Skeletal muscle satellite cell (primary cell): Measurements from ENCODE around the gene EPAS1.
"Not testable (repeated sequence)": the region's sequence is repeated elsewhere in the genome, so short reads cannot be mapped to it uniquely, and the experiment has no call there.

ENCODE experiments used
- H3K27me3 ChIP-seq: 2 replicates; pipeline ENCODE4 v1.7.0; 2013; ENCODE audit warnings: low read length; ENCODE audit not compliant: control insufficient read depth, insufficient read depth
- H3K36me3 ChIP-seq: 2 replicates; pipeline ENCODE4 v1.7.0; 2013; ENCODE audit warnings: mild to moderate bottlenecking, control low read depth, low read length; ENCODE audit not compliant: insufficient read depth
- H3K4me1 ChIP-seq: 2 replicates; pipeline ENCODE4 v1.7.0; 2013; ENCODE audit warnings: low read length; ENCODE audit not compliant: control insufficient read depth, insufficient read depth
- H3K4me2 ChIP-seq: 2 replicates; pipeline ENCODE4 v1.7.0; 2013; ENCODE audit warnings: mild to moderate bottlenecking, low read length
- H3K4me3 ChIP-seq: 2 replicates; pipeline ENCODE4 v1.7.0; 2013; ENCODE audit warnings: low read length
- H3K9ac ChIP-seq: 2 replicates; pipeline ENCODE4 v1.7.0; 2013; ENCODE audit warnings: mild to moderate bottlenecking, low read depth, low read length, moderate library complexity
- H3K9me3 ChIP-seq: replicated peaks from 2 replicates; pipeline ENCODE4 v1.7.0; 2013; ENCODE audit warnings: mild to moderate bottlenecking, control low read depth, low read length

The EPAS1 gene

DNA sequence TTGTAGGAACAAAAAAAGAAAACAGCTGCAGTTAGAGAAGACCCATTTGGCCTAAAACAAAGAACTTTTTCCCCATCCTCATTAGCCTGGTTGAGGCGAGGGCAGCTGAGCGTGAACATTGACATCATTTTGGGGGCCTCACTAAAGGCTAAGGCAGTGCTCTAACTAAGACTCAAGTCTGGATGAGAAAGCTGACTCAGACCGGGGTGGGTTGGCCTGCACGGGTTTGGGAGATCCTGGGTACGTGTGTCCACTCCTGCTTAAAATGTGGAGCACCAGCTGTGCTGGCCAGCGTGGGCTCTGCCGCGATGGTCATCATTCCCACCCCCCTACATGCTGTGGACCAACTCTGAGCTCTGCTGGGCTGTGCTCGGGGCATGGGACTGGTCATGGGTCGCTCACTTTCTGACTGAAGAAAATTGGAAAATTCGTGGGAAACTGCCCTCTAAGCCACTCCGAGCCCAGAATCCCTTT lies 96.2 kb downstream of the EPAS1 start:
- peaks cover 5% of the 10 kb centered on the region for H3K27me3 ChIP-seq
- no peak overlapping the region for H3K9ac ChIP-seq
- no peak overlapping the region for H3K4me2 ChIP-seq
- no peak overlapping the region for H3K4me3 ChIP-seq
- H3K9me3 ChIP-seq, result no peaks in the 10 kb centered on the region
- H3K36me3 ChIP-seq, result peaks cover under 1% of the 10 kb centered on the region
- H3K4me1 ChIP-seq, result no peaks in the 10 kb centered on the region

DNA sequence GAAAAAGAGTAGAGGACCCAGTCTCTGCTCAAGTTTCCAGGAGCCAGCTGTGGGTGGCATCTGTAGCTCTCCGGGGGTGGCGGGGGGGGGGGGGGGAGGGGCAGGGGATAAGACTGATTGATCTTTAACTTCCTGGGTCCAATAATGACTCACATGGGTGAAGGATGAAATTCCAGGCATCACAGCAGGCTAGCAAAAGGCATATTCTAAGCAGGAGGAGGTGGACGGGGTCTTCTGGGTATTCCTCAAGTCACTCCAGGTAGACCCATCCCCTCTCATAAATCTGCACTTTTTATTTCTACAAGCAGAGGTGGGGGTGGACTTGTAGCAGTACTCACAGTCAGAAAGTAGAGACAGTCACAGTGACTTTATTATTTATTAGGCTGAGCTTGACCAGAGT lies 96.7 kb downstream of the EPAS1 start:
- H3K27me3 ChIP-seq, result peaks cover 5% of the 10 kb centered on the region
- H3K9me3 ChIP-seq, result no peaks in the 10 kb centered on the region

DNA sequence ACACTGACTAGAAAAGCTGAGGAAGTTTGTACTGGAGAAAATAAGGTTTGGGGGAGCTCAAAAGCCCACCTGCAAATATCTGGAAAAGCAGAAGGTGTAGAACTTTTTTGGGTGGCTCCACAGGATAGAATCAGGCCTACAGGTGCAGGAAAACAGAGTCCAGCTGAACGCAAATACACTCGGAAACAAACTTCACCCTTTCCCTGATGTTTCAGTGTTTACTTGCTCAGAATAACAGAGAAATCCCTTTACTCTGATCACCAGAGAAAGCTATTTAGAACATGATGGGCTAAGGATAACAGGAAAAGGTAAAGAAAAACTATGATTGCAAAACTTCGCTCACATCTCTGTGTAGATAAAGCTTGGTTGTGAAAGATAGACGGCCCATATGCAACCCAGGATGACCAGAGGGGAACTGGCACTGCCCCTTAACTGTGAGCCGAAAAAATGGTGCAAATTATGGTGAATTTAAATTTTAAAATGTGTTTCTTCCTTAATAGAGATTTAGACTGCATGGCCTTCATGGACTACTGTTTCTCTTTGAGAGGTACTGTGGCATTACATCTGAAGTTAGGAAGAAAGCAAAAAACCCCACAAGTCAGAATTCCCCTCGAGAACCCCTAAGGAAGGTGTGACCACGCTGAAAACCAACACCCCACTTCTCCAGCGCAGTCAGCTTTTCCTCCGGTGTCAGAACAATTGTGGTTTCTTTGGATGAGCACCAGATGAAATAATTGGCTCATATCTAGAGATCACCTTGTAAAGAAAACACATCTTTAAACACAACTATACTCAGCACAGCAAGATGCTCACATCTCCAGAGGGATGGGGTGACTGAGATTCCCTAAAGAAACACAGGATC lies 97.7 kb downstream of the EPAS1 start:
- Histone ChIP-seq H3K9ac (no peak overlapping the region), H3K9me3 (no peaks in the 10 kb centered on the region), H3K4me1 (no peaks in the 10 kb centered on the region), H3K36me3 (no peaks in the 10 kb centered on the region), H3K27me3 (peaks cover 5% of the 10 kb centered on the region), H3K4me2 (no peak overlapping the region), H3K4me3 (no peak overlapping the region)

More for the DNA sequence above, 96.7 kb downstream of the EPAS1 start:
- Histone ChIP-seq H3K4me1 (no peaks in the 10 kb centered on the region), H3K4me2 (no peak overlapping the region), H3K4me3 (no peak overlapping the region), H3K9ac (no peak overlapping the region), H3K36me3 (no peaks in the 10 kb centered on the region)

DNA sequence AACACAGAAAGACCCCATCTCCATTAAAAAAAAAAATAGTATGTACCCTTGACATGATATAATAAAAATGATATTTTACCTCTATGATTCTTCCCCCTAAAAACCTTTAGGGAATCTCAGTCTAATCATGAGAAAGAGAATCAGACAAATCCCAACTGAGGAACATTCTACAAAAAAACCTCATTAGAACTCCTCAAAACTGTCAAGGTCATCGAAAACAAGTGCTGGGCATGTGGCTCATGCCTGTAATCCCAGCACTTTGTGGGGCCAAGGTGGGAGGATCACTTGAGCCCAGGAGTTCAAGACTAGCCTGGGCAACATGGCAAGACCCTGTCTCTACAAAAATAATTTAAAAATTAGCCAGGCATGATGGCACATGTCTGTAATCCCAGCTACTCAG lies 98.5 kb downstream of the EPAS1 start:
- not testable (repeated sequence) for H3K4me1 ChIP-seq, H3K9me3 ChIP-seq, H3K4me2 ChIP-seq, H3K4me3 ChIP-seq, H3K36me3 ChIP-seq, H3K27me3 ChIP-seq, H3K9ac ChIP-seq

DNA sequence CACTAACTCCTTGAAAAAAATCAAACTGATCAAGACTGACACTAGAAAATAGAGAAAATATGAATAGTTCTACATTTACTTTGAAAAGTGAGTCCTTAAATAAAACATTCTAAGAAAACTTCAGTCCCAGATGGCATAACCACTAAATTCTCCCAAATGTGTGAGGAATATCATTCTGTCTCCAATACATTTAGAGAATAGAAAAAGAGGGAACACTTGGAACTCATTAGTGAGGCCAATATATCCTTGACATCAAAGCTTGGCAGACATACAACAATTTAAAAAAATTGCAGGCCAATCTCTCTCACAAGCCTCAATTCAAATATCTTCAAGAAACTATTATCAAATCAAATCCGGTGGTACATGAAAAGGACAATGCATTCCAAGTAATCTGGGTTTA lies 102.8 kb downstream of the EPAS1 start:
- H3K4me3 ChIP-seq, result no peak overlapping the region
- no peak overlapping the region for H3K9ac ChIP-seq
- H3K4me1 ChIP-seq, result no peaks in the 10 kb centered on the region
- no peaks in the 10 kb centered on the region for H3K36me3 ChIP-seq
- H3K27me3 ChIP-seq, result no peaks in the 10 kb centered on the region
- H3K9me3 ChIP-seq, result no peaks in the 10 kb centered on the region
- H3K4me2 ChIP-seq, result no peak overlapping the region

DNA sequence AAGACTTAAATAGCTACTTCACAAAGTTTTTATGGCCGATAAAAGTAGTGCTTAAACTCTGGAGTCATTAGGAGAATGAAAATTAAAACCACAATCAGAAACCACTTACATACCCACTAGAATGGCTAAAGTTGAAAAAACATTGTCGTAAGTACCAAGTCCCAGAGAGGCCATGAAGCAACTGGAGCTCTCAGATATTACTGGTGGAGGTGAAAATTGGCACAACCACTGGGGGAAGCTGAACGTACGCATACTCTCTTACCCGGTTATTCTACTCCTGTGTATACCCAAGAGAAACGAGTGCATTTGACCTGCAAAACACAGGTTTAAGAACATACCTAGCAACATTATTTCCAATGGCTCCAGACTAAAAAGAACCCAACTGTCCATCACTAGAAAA lies 105.7 kb downstream of the EPAS1 start:
- Histone ChIP-seq H3K36me3 (no peaks in the 10 kb centered on the region), H3K4me1 (no peaks in the 10 kb centered on the region), H3K4me2 (no peak overlapping the region)

DNA sequence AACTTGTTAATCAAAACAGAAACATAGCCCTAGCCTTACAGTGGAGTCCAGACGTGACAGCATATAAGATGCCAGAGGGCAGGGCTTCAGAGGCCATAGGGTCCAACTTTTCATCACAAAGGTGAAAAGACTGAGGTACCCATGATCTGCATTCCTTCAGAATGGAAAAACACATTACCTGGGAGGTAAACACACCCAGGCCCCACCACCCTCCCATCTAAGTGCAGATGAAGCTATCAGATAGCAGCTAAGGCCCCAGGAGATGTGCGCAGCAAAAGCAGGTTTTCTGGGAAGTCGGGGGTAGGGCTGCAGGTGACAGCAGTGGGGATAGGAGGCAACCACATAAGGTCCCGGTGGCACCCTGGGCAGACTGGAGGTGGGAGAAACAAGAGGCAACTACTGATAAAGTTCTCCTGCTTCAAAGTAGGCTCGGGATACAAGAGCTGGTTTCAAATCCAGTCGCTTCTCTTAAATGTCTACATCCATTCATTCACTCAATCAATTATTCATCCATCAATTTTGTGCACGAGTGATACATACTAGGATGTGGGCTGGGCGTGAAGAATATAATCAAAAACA lies 107.1 kb downstream of the EPAS1 start:
- H3K36me3 ChIP-seq, result no peaks in the 10 kb centered on the region
- peaks cover 7% of the 10 kb centered on the region for H3K4me1 ChIP-seq
- H3K4me3 ChIP-seq, result no peak overlapping the region
- H3K4me2 ChIP-seq, result no peak overlapping the region
- no peaks in the 10 kb centered on the region for H3K27me3 ChIP-seq
- no peaks in the 10 kb centered on the region for H3K9me3 ChIP-seq
- no peak overlapping the region for H3K9ac ChIP-seq

More for the DNA sequence above, 105.7 kb downstream of the EPAS1 start:
- H3K9me3 ChIP-seq, result no peaks in the 10 kb centered on the region
- H3K9ac ChIP-seq, result no peak overlapping the region
- no peak overlapping the region for H3K4me3 ChIP-seq
- no peaks in the 10 kb centered on the region for H3K27me3 ChIP-seq

DNA sequence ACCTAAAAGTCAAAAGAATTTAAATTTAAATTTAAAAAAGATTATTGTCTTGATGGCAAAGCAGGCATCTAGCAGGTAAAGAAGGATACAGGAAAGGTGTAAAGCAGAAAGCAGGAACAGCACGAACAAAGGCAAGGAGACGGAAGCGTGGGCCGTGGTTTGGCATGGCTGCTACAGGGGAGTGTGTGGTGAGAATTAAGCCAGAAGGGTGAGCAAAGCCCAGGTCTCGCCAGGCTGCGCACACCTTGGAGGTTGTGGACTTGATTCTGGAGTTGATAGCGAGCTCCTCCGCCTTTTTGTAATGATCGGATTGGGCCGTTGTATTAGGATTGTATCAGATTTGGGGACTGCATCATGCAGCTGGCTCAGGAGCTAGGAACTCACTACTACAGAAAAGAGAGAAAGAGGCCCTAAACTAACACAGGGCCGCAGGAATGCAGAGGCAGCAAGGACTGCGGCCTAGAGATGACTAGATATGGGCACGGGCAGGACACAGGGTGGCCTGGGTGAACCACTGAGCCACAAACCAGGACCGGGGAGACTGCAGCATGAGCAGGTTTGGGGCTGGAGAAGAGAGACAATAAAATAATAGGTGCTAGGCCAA lies 110.7 kb downstream of the EPAS1 start:
- Histone ChIP-seq H3K4me3 (no peak overlapping the region), H3K9me3 (no peaks in the 10 kb centered on the region), H3K4me1 (peaks cover 16% of the 10 kb centered on the region), H3K36me3 (no peaks in the 10 kb centered on the region), H3K9ac (no peak overlapping the region), H3K27me3 (no peaks in the 10 kb centered on the region), H3K4me2 (no peak overlapping the region)

DNA sequence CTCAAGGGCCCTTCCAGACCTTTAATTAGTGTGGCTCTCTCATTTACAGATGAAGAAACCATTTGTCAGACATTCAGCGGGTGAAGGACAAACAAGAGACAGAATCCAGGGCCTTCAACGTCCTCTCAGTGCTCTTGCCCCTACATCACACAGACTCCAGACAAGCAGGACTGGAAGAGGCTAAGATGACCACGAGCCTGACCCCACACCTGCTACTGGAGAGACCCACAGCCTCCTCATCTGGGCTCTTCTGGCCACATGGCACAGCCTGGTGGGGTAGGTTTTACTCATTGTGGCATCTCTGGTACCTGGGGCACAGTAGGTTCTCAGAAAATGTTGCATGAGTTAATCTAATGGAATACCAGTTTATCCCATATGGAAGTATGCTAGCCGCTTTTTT lies 112.5 kb downstream of the EPAS1 start:
- Histone ChIP-seq H3K4me3 (no peak overlapping the region), H3K36me3 (no peaks in the 10 kb centered on the region), H3K9me3 (no peaks in the 10 kb centered on the region), H3K4me1 (peaks cover 16% of the 10 kb centered on the region), H3K9ac (no peak overlapping the region), H3K27me3 (no peaks in the 10 kb centered on the region), H3K4me2 (no peak overlapping the region)

DNA sequence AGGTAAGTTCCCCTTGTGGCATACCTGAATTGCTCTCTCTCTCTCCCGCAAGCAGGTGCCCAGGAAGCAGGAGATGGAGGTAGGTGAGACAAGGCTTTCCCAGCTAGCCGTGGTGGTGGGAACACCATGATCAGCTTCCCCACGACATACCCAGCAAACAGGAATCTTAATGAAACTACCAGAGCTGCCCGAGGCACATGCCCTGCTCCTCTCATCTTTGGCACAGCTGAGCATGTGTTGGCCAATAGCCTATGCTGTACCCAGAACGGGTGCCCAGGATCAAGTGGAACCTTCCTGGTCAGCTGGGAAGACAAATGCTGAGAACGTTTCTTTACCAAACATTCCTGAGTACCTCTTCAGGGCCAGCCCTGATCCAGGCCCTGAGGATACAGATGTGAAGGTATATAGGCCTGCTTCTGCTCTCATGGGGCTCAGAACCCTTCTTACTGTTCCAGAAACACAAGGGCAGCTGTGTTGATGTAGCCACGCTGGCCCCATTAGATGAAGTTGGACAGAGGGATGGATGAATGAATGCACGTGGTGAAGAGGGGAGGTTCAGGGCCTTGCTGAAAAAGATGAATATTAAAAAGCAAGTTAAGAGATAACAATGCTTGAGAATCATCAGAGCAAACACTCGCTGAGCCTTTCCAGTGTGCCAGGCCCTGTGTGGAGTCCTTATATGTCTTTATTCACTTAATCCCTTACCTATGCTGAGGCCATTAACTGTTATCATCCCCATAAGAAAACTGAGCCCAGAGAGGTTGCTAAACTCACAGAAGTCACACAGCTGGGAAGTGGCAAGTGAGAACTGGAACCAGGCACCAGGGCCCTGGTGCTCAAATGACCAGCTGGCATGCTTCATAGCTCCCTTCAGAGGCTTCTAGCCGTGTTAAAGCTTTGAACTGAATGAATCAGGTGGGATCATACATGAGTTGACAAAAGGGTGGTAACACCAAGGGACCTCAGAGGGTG lies 113.4 kb downstream of the EPAS1 start:
- Histone ChIP-seq H3K27me3 (no peaks in the 10 kb centered on the region), H3K9ac (no peak overlapping the region), H3K4me1 (peaks cover 16% of the 10 kb centered on the region), H3K4me3 (no peak overlapping the region), H3K4me2 (no peak overlapping the region), H3K9me3 (no peaks in the 10 kb centered on the region), H3K36me3 (no peaks in the 10 kb centered on the region)

DNA sequence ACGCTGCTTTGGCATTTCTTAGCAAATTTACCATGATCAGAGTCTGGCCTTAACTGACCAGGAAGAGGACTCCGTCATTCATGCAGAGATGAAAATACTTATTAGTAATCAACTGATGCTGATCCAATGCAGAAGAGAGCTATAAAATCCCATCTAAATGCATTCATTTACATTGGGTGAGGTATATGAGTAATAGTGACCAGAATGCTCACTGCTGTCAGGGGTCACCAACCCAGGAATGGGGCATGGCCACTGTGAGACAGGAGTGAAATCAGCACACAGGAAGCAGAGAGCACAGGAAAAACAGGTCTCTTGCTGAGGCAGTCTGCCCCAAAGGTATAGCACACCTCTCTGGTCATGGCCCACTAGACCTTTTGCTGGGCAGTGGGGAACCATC lies 114.0 kb downstream of the EPAS1 start:
- H3K4me1 ChIP-seq, result peaks cover 16% of the 10 kb centered on the region
- no peaks in the 10 kb centered on the region for H3K36me3 ChIP-seq
- H3K4me3 ChIP-seq, result no peak overlapping the region
- no peaks in the 10 kb centered on the region for H3K9me3 ChIP-seq
- H3K27me3 ChIP-seq, result no peaks in the 10 kb centered on the region
- H3K9ac ChIP-seq, result no peak overlapping the region
- H3K4me2 ChIP-seq, result no peak overlapping the region
